Endometrium (tissue), 2 donors: ENCODE results near the gene ELP4.

ENCODE experiments used
- FAIRE-seq: peaks from 2 replicates; lab custom pipeline; 2012; peaks lifted over from hg19 to GRCh38; lab: Jason Lieb, UNC
- donor health status: control.
- donor health status: control.

Gene ELP4

GRCh38 chr11:31824879-31825837, 315.6 kb downstream of the ELP4 start:
- FAIRE-seq, result no peak

GRCh38 chr11:31825838-31826484, 316.4 kb downstream of the ELP4 start:
- FAIRE-seq, result no peak

- no peak for FAIRE-seq
Measured at GRCh38 chr11:31826536-31827438, 317.2 kb downstream of the ELP4 start.

GRCh38 chr11:31827455-31828206, 318.1 kb downstream of the ELP4 start:
- no peak for FAIRE-seq

- FAIRE-seq, result no peak
Measured at GRCh38 chr11:31828217-31828616, 318.6 kb downstream of the ELP4 start.

GRCh38 chr11:31830406-31830805, 320.8 kb downstream of the ELP4 start:
- FAIRE-seq, result no peak

- FAIRE-seq, result no peak
Measured at GRCh38 chr11:31834237-31834636, 324.7 kb downstream of the ELP4 start.
